ENCODE measurements around the gene MOB2.

The MOB2 gene

DNA sequence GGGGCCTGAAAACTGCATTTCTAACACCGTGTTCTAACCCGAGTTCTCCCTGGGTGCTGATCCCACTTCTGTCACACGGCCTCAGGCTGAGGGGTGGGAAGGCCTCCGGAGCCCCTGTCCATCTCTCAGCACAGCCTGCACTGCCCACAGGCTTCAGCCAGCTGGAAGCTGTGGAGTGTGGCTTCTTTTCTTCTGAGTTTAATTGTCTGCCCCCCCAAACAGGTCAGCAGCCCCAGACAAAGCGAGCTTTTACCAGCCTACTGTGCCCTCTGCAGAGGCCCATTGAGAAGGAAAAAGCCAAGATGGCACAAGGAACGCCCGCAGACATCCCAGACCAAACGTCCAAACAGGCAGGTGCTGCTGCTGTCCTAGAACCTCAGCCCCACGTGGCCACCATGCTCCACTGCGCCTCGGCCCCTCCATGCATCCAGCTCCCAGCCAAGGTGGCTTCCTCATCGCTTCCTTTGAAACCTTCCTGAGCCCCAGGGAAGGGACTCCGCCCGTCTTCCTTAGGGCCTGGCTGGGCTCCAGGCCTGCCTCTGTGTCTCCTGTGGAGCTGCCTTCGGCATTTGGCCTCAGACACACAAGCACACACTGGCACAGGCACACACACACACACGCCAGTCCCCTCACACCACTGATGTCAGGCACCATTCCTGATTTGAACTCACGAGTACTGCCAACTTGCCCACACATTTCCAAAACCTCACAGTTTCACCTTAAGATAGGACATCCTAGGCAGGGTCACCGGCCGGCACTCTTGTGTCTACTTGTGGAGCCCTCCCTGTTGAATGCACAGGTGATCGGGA is 1.7 kb downstream of the MOB2 start:
- no peak for DNase-seq (ENCODE audit: low spot score)

GRCh38 chr11:1484061-1484671 is 2.4 kb downstream of the MOB2 start:
- no peak for DNase-seq (ENCODE audit: low spot score)

DNA sequence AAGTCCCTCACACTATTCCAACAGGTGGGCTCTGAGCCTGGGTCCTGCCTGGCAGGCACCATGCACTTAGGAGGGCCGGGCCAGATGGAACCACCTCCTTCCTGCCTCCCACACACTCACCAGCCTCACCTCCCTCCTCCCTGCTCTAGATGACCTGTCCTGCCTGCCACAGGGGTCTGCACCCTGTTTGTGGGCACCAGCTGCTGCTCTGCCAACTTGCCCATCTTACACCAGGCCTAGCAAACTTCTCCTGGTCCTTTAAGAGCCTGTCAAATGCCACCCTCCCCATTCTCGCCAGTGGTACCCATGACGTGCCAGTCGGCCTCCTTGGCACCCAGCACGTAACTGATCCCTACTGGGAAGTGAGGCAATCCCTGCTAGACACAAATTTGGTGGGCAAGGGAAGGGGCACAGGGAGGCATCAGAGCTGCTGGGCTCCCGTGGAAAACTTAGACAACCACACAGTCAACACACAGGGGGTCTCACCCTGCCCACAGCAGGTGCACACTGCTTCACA is 3.1 kb downstream of the MOB2 start:
- no peak for DNase-seq (ENCODE audit: low spot score)

DNA sequence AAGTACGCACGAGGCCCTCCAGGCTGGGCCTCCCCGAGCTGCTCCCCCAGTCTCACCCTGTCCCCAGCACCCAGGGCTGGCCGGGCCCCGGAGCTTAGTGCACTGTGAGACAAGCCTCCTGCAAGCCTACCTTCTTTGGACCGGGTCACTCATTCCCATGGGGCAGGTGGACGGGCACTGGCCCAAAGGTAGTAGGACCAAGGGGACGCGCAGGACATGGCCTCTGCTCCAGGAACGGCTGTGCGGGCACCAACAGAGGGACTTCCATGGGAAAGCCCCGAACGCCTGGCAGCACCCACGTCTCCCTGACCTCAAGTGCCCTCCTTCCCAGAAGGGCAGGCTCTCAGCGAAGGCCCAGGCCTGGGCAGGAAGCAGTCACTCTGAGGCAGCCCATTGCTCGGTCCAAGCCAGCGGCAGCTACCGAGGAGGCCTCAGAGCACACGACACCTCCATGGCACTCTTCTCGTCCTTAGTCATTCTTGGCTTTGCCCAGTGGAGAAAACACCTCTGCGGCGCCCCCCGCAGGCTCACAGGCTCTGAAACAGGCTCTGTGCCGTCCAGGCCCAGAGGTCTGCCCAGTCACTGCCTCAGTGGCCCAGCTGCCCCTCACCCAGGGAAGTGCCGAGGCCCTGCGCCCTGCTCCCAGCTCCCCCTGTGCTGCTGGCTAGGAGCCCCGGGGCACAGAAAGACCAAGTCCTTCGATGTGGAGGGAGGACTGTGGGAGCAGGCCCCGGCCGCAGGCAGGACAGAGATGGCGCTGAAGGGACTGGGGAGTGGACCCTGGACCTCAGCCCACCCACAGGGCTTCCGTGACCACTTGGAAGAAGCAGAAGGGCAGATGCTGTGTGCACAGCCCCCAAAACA is 3.8 kb downstream of the MOB2 start:
- no peak for DNase-seq (ENCODE audit: low spot score)

GRCh38 chr11:1481861-1482441 is 4.6 kb downstream of the MOB2 start:
- no peak for DNase-seq (ENCODE audit: low spot score)

- DNase-seq (ENCODE audit: low spot score): no peak
Measured at GRCh38 chr11:1481483-1481825, 5.1 kb downstream of the MOB2 start.

DNA sequence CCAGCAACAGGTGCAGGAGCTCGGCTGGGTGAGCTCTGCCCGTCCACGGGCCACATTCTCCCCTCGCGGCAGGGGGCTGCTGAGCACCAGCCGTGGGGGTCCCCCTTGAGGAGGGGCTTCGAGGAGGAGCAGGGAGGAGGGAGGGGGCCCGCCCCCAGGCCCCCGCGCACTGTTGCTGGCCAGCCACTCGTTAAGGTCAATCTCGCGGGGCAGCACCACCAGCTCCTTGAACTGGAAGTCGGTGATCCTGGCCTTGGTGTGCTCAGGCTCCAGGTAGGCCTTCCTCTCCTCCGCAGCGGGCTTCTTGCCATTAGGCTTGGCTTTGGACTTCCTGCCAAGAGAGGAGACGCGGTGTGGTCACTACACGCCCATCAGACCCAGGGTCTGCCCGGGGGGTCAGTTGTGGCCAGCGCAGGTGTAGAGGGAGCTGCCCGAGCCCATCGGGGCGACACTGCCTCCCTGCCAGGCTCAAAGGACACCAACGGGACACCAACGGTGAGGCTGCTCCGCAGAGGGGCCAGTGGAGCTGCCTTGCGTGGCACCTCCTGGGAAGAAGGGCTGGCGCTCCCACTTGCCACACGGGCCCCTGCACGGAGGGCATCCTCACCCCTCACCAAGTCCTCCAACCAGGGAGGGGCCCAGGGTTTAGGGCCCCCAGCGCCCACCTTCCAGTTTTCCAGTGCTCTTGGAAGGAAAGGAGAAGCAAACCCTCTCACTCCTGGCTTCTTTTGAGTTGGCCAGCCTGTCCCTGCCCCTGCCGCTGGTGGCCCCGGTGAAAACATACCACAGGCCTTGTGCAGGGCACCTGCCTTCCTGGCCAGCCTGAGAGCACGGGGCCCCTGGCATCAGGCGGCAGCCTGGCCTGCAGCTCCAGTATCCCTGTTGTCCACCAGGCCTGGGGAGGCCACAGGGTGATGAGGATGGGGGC is 5.8 kb downstream of the MOB2 start:
- DNase-seq (ENCODE audit: low spot score): no peak

DNA sequence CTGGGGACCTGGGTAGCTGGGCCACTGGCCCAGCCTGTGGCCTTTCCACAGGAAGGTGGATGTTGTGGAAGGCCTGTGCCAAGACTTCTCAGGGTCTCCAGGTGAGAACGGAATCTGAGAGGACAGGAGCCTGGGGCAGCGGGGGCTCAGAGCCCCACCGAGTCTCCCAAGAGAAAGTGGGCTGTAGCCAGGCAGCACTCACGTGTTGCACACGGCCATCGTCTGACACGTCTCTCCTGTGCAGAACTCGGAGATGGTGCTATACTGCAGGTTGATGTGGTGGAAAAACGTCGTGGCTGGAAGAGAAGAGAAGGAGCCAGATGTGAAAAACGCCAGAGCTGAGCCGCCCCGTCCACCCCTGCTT is 6.4 kb downstream of the MOB2 start:
- DNase-seq (ENCODE audit: low spot score): no peak

DNA sequence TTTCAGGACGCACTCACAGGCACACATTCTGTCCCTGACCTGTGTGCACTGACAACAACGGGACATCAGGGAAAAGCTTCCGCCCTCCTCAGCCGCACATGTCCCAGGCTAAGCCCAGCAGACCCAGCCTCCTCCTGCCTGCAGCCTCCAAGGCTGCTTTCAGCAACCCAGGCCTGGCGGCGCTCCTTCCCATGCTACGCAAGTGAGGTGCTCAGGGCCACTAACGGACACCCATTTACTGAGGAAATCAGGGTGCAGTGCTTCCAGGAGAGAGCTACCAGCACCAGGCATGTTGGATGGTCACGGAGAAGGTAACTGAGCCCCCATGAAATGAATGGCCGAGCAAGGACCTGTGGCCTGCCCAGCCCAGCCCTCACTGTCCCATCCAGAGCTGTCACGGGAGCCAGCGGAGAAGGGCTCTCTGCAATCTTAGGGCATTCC is 6.9 kb downstream of the MOB2 start:
- DNase-seq (ENCODE audit: low spot score): no peak

- DNase-seq (ENCODE audit: low spot score): no peak
Measured at GRCh38 chr11:1479006-1479677, 7.4 kb downstream of the MOB2 start.

- DNase-seq (ENCODE audit: low spot score): no peak
Measured at GRCh38 chr11:1478544-1478943, 8.0 kb downstream of the MOB2 start.

GRCh38 chr11:1478011-1478410 is 8.6 kb downstream of the MOB2 start:
- no peak for DNase-seq (ENCODE audit: low spot score)

GRCh38 chr11:1476940-1477736 is 9.4 kb downstream of the MOB2 start:
- no peak for DNase-seq (ENCODE audit: low spot score)

DNA sequence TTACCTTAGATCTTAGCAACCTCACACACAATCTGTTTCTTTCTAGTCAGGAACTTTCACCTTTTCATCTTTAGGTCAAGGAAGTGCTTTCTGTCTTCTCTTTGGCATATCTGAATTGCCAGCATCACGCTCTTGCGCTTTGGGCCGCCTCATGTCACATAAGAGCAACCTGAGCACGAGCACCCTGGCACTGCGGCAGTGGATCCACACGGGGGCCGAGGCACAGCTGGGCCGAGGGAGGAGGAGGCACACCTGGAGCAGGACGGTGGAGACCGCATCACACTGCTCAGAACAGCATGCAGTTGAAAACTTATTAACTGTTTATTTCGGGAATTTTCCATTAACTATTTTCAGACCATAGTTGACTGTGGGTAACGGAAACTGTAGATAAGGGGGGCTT is 10.7 kb downstream of the MOB2 start:
- DNase-seq (ENCODE audit: low spot score): no peak

GRCh38 chr11:1473786-1474185 is 12.8 kb downstream of the MOB2 start:
- no peak for DNase-seq (ENCODE audit: low spot score)

DNA sequence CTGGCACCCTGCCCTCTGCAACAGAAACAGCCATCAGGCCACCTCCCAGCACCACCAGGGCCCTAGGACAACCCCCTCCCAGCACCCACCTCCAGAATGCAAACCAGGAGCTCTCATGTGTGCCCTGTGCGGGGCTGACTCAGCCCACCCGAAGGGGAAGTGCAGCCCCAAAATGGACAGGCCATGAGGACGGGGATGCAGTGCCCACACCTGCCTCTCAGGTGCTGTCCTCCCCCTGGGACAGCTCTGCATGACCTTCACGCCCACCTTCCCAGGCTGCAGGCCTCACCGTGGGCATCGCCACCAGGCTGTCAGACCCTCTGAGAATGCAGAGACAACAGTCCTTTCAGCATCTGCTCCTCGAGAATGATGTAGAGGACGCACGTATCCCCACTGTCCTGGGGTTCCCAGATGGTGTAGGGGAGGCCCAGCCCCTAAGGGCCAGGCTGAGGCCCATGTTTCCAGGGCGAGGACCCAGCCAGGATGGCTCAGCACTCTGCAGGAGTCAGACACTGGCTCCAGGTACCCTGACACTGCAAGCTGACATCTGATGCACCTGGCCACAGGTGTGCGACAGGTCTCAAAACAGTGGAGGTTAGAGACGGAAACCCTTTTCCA is 13.5 kb downstream of the MOB2 start:
- DNase-seq (ENCODE audit: low spot score): no peak

GRCh38 chr11:1472180-1473005 is 14.2 kb downstream of the MOB2 start:
- no peak for DNase-seq (ENCODE audit: low spot score)

GRCh38 chr11:1471736-1472135 is 14.8 kb downstream of the MOB2 start:
- no peak for DNase-seq (ENCODE audit: low spot score)

All from D341Med (cell line).